SH-SY5Y (cell line): ENCODE data around the gene DLG2.

ENCODE experiments used
- GATA2 ChIP-seq: IDR thresholded peaks from 2 replicates; pipeline ENCODE4 v1.6.1; 2011; ENCODE audit warnings: mild to moderate bottlenecking, low read depth, low read length
- GATA3 ChIP-seq: IDR thresholded peaks from 2 replicates; pipeline ENCODE4 v1.6.1; 2011; ENCODE audit warnings: low read depth, mild to moderate bottlenecking, low read length, moderate library complexity

GRCh38 chr11:83881428-83881827 lies 1745.7 kb downstream of the DLG2 start:
- TF ChIP-seq GATA2 (no peak), GATA3 (no peak)
